ENCODE results near the gene IL17C. TPM values are rescaled to one million over a fixed set of nuclear protein-coding genes. Genes with fewer than 3 reads are reported as not detected.

The IL17C gene
- polyA plus RNA-seq, 1 of the 3 experiments (the other 2 are of a cell fraction) = 0.07 TPM

GRCh38 chr16:88669980-88670379, 31.6 kb downstream of the IL17C start:
- no peaks in the 10 kb centered on the region for H3F3A ChIP-seq (replicated peaks; ENCODE audit: insufficient read depth)
- H3K4me3 ChIP-seq (ENCODE audit: low read depth in 2 of 2, low read length in 1 of 2) = no peak overlapping the region
- H3K4me2 ChIP-seq = no peak overlapping the region
- DNase-seq = no peak
- no peaks in the 10 kb centered on the region; a peak in 1 of 4 replicates for H3K4me1 ChIP-seq (ENCODE audit: control insufficient read depth in 1 of 2, insufficient read depth in 2 of 2, low read depth in 1 of 2, low read length in 1 of 2)
- no peak overlapping the region for H3K9ac ChIP-seq
- H3K27ac ChIP-seq (ENCODE audit: low read depth in 2 of 2, low read length in 1 of 2) = no peak overlapping the region
- 90% methylated on average over 10 of the region's 10 CpGs for WGBS (ENCODE audit: low lambda C conversion rate)
- CTCF ChIA-PET = interaction anchor here (1.4 to 1.8 kb wide), 2 partner anchors 15 to 108 kb away, joined by 3 to 4 read pairs; no protein-coding TSS in a partner anchor
- POLR2A ChIA-PET = no interaction called here
- peaks cover 0 to 3% of the 10 kb centered on the region in 2 experiments for H3K36me3 ChIP-seq (replicated peaks in 1 of 2; ENCODE audit: control insufficient read depth in 1 of 2, insufficient read depth in 2 of 2, low read length in 1 of 2)
- H3K9me2 ChIP-seq = no peaks in the 10 kb centered on the region
- no peak for TF ChIP-seq YY1 (IDR thresholded peaks at IDR 0.05; ENCODE audit: low read depth)
- no peak for TF ChIP-seq GATA2 (CRISPR knock-in tag; IDR thresholded peaks at IDR 0.05)
- no peak for TF ChIP-seq MXI1 (IDR thresholded peaks at IDR 0.05; ENCODE audit: low read depth, low read length)
- TF ChIP-seq MAX (IDR thresholded peaks at IDR 0.05; ENCODE audit: low read depth) = no peak
- TF ChIP-seq SMC3 (IDR thresholded peaks at IDR 0.05; ENCODE audit: low read depth, low read length) = no peak
- no peak for TF ChIP-seq SIN3A (IDR thresholded peaks at IDR 0.05; ENCODE audit: borderline replicate concordance, low read depth, low read length)
- no peak for TF ChIP-seq MEF2A (IDR thresholded peaks at IDR 0.05; ENCODE audit: borderline replicate concordance, low read depth)
- no peak for TF ChIP-seq REST (IDR thresholded peaks at IDR 0.05; ENCODE audit: low read depth, low read length)
- TF ChIP-seq USF1 (IDR thresholded peaks at IDR 0.05; ENCODE audit: borderline replicate concordance, low read depth) = no peak
- TF ChIP-seq RFX5 (IDR thresholded peaks at IDR 0.05; ENCODE audit: low read length) = no peak
- TF ChIP-seq RAD21 (IDR thresholded peaks at IDR 0.05; ENCODE audit: low read length) = no peak
- no peak for TF ChIP-seq ELF1 (IDR thresholded peaks at IDR 0.05)
- no peak for TF ChIP-seq RXRA (IDR thresholded peaks at IDR 0.05; ENCODE audit: borderline replicate concordance, low read depth)
- no peak for TF ChIP-seq GABPA (IDR thresholded peaks at IDR 0.05; ENCODE audit: low read depth)
- no peak for TF ChIP-seq PBX3 (IDR thresholded peaks at IDR 0.05)
- no peak for TF ChIP-seq FOXM1 (IDR thresholded peaks at IDR 0.05; ENCODE audit: low read depth)
- TF ChIP-seq TAF1 (IDR thresholded peaks at IDR 0.05; ENCODE audit: borderline replicate concordance, low read depth, low read length) = no peak
- TF ChIP-seq ZBTB33 (IDR thresholded peaks at IDR 0.05; ENCODE audit: borderline replicate concordance, low read depth) = no peak
- no peaks in the 10 kb centered on the region for H3K9me3 ChIP-seq
- no peaks in the 10 kb centered on the region for H4K20me1 ChIP-seq (ENCODE audit: insufficient read depth)
- H2AFZ ChIP-seq (ENCODE audit: low read depth) = no peak overlapping the region
- no peaks in the 10 kb centered on the region for H3K79me2 ChIP-seq (ENCODE audit: insufficient read depth)
- no peaks in the 10 kb centered on the region for H3K27me3 ChIP-seq (ENCODE audit: insufficient read depth)

Measured in SK-N-SH (cell line).